Measurements from ENCODE around the gene TMA7.

DNA sequence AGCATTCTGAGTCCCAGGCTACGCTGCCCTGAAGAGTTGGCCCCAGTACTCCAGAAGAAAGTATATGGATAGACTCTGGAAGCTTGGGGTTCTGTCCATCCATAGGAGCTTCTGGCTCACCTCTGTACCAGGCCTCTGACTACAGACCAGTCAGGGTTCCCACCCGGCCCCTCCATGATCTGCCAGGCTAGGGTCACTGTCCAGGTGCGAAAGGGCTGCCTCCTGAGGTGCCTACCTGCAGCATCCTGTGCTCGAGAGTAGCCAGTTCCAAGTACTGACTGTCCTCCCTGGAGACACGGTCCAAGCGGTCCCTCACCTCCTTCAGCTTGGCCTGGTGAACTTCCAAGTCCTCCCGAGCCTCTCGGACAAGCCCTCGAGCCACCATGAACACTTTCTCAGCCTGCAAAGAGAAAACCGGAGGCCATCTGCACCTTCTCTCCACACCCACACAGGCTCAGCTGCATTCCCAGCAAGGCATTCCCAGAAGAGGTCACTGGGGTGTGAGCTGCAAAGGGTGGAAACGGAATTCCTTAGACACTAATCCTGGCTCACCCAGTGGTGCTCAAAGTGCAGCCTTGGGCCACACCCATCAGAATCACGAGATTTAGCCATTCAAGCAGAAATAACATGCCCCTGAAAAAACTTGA, 6.5 kb upstream of the TMA7 start:
- TF ChIP-seq, protein P1, sequence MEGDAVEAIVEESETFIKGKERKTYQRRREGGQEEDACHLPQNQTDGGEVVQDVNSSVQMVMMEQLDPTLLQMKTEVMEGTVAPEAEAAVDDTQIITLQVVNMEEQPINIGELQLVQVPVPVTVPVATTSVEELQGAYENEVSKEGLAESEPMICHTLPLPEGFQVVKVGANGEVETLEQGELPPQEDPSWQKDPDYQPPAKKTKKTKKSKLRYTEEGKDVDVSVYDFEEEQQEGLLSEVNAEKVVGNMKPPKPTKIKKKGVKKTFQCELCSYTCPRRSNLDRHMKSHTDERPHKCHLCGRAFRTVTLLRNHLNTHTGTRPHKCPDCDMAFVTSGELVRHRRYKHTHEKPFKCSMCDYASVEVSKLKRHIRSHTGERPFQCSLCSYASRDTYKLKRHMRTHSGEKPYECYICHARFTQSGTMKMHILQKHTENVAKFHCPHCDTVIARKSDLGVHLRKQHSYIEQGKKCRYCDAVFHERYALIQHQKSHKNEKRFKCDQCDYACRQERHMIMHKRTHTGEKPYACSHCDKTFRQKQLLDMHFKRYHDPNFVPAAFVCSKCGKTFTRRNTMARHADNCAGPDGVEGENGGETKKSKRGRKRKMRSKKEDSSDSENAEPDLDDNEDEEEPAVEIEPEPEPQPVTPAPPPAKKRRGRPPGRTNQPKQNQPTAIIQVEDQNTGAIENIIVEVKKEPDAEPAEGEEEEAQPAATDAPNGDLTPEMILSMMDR (IDR thresholded peaks at IDR 0.05): no peak
- no peak for TF ChIP-seq ZFX (IDR thresholded peaks at IDR 0.05; ENCODE audit: borderline replicate concordance)
